ENCODE data around the gene PDXP.
"Not testable (repeated sequence)": the region's sequence is repeated elsewhere in the genome, so short reads cannot be mapped to it uniquely, and the experiment has no call there.

The PDXP gene

DNA sequence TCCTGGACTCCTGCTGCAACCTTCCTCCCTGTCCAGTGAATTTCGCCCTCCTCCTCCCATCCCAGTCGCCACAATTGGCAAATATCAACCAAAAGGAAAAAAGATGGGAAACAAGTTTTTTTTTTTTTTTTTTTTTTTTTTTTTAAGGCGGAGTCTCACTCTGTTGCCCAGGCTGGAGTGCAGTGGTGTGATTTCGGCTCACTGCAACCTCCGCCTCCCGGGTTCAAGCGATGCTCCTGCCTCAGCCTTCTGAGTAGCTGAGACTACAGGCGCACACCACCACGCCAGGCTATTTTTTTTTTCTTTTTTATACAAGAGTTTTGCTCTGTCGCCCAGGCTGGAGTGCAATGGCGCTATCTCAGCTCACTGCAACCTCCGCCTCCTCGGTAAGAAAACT is 37.7 kb downstream of the PDXP start:
- not testable (repeated sequence) for DNase-seq (ENCODE audit: low read depth in 2 of 3, low spot score in 1 of 3)

DNA sequence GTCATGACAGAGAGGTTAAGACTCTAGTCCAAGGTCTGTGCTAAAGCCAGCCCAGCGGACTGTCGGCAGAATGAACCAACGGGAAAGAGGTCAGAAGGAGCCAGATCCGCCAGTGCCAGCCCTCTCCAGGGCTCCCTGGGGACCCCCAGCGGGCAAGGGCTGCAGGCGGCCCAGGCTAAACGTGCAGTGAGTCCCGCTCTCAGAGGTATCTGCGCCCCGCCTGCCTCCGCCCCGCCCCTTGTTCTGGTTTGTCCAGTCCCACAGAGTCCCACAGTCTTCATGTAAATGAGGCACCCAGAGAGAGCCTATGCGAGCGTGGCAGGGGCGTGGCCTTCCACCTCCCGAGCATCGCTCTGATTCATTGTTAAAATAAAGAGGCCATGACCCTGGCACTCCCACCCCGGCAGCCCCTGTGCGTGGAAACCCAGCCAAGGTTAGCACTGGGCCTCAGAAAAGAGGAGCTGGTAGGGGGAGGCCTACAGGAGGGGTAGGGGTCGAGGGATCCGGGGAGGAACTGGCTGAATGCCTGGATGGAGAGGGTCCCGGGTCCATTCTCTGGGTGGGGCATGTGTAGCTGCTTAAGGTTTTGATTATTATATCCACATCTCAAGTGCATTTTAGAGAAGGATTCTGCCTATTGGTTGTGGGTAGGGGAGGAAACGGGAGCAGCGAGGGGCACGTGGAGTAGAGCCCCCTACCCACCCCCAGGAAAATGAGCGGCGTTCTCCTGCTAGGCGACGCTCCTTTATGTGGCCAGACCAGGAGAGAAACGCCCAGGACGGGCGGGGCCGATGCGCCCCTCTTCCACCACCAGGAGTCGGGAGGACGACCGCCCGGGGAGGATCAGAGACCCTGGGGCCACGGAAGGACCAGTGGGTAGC is 38.4 kb downstream of the PDXP start, which contains the start of gene TRIOBP:
TSS of gene TRIOBP (plus strand) at position 392 of the 881 bp plus-strand sequence. CDS start 4,318 bp downstream, outside the sequence.
- DNase-seq (ENCODE audit: low read depth in 2 of 3, low spot score in 1 of 3): peak; percentile 82 to 85 (median 84)

DNA sequence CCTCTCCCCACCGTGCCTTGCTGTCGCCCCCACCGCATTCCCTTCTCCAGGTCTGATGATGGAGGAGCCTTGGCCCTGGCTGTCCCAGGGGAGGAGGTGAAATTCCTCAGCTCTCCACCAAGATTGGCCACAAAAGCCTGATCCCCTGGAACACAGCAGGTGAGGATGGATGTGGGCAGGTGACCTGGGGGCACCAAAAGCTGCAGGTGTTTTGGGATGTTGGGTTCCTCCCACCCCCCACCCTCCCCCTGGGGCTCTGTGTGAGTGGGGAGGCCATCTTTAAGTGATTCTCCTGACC is 39.0 kb downstream of the PDXP start:
- DNase-seq (ENCODE audit: low read depth in 2 of 3, low spot score in 1 of 3): no peak

DNA sequence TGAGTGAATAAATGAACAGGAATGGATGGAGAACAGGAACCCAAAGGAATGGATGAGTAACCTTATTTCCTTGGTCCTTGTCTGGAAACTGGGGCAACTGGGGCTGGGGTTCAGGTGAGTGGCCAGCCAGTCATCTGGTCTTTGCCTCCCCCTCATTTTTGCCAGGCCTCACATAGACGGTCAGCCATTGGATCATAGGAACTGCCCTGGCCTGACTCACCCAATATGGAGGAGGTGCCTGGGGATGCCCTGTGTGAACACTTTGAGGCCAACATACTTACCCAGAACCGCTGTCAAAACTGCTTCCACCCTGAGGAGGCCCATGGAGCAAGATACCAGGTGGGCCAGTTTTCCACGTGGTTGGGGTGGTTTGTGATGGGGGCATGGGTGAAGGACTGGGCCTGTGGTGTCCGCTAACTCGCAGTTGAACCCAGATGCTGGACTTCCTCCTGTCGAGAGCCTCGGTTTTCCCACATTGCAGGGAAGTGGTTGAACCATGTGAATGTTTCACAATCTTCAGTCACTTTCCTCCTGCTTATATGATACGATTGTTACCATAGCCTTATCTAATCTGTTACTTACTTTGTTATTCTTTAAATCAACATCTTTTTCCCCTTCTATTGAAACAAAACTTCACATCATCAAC is 42.7 kb downstream of the PDXP start:
- DNase-seq (ENCODE audit: low read depth in 2 of 3, low spot score in 1 of 3): no peak

DNA sequence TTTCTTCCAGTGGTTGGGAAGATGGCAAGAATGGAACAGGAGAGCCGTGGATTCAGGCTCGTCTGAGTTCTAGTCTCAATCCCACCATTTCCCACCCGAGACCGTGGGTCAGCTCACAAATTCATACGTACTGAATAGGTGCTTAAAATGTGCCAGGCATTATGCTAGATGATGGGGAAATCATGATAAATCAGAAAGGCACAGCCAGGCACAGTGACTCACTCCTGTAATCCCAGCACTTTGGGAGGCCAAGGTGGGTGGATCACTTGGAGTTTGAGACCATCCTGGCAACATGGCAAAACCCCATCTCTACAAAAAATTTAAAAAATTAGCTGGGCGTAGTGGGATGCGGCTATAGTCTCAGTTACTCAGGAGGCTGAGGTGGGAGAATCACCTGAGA is 45.4 kb downstream of the PDXP start:
- DNase-seq (ENCODE audit: low read depth in 2 of 3, low spot score in 1 of 3): no peak

DNA sequence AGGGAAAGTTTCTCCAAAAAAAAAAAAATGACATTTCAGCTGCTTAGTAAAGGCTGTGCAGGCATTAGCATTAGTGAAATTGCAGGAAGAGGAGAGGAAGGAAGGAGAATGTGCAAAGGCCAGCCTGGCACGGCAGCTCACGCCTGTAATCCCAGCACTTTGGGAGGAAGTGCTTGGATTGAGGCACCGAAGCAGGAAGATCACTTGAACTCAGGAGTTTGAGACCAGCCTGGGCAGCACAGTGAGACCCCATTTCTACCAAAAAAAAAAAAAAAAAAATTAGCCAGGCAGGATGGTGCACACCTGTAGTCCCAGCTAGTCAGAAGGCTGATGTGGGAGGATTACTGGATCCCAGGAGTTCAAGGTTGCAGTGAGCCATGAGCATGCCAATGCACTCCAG is 46.1 kb downstream of the PDXP start:
- no peak for DNase-seq (ENCODE audit: low read depth in 2 of 3, low spot score in 1 of 3)

DNA sequence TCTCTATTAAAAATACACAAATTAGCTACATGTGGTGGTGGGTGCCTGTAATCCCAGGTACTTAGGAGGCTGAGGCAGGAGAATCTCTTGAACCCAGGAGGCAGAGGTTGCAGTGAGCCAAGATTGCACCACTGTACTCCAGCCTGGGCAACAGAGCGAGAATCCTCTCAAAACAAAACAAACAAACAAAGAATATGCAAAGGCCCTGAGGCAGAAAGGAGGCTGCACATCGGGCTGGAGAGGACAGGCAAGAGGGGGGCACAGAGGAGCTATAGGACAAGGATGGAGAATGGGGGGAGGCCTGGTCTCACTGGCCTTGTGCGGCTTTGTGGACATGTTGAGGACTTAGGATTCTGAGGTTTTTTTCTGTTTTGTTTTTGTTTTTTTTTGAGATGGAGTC is 46.7 kb downstream of the PDXP start:
- no peak for DNase-seq (ENCODE audit: low read depth in 2 of 3, low spot score in 1 of 3)

- no peak for DNase-seq (ENCODE audit: low read depth in 2 of 3, low spot score in 1 of 3)
Measured at GRCh38 chr22:37708580-37709444, 50.3 kb downstream of the PDXP start.

DNA sequence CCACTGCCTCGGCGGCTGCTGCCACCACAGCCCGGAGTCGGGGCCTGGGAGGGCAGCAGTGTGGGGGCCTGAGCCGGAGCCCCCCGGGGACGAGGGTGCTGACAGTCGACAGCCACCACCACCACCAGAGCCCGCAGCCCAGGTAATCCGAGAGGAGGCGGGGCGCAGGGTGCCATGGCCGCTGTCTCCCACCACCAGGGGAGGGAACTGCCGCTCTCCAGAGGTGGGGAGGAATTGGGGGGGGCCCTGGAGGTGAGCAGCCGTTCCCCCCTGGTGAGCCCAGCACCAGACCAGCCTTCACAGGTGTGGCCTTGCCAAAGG is 50.9 kb downstream of the PDXP start:
- DNase-seq (ENCODE audit: low read depth in 2 of 3, low spot score in 1 of 3): no peak

GRCh38 chr22:37710675-37711074 is 52.2 kb downstream of the PDXP start:
- DNase-seq (ENCODE audit: low read depth in 2 of 3, low spot score in 1 of 3): no peak

DNA sequence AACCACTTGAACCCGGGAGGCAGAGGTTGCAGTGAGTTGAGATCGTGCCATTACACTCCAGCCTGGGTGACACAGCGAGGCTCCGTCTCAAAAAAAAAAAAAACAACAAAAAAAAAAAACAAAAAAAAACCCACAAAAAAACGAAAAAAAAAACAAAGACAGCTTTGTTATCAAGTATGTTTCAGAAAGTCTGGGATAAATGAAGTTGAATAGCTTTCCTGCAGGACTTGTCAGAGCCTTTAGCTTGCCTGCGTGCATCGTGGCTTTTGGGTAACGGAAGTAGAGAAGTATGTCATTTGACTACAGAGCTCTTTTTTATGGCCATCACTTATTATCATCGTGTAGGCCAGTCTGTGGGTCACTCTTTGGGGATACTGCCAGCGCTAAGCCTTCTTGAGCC is 53.0 kb downstream of the PDXP start:
- no peak for DNase-seq (ENCODE audit: low read depth in 2 of 3, low spot score in 1 of 3)

DNA sequence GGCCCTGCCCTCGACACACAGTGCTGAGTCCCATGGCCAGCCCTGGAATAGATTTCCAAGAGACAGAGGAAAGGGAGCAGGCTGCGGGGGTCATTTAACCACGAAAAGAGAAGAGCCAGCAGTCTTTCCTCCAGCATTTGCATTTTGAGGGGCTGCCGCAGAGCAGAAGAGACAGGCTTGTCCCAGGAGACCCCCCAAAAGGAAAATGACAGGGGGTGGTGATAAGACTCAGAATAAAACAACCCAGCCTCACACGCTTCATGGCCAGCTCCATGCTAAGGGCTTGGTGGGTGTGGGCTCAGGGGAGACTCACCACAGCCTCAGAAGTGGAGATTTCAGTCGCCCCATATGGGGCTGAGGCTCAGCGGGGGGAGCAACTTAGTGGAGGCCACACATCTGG is 55.2 kb downstream of the PDXP start:
- no peak for DNase-seq (ENCODE audit: low read depth in 2 of 3, low spot score in 1 of 3)

DNA sequence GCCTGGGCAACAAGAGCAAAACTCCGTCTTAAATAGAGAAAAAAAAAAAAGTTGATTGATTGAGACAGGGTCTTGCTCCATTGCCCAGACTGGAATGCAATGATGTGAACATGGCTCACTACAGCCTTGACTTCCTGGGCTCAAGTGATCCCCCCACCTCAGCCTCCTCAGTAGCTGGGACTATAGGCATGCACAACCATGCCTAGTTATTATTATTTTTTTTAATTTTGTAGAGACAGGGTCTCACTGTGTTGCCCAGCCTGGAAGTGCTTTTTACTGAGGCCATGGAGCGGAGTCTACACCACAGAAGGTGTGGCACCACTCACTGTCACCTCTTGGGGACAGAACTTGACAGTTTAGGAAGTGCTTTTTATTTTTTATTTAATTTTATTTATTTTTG is 56.1 kb downstream of the PDXP start:
- no peak for DNase-seq (ENCODE audit: low read depth in 2 of 3, low spot score in 1 of 3)

GRCh38 chr22:37715760-37716159 is 57.2 kb downstream of the PDXP start:
- no peak for DNase-seq (ENCODE audit: low read depth in 2 of 3, low spot score in 1 of 3)

All from stimulated activated CD4-positive, alpha-beta T cell treated with anti-CD3 and anti-CD28 coated beads, Interleukin-12 subunit alpha, Interleukin-12 subunit beta, amount 100 ng/mL, for 48 hours (primary cell).